GM21529 (cell line): ENCODE measurements around the gene ZNF407.

Experiments
- ATAC-seq: cut with Tn5 transposase; IDR thresholded peaks from one replicate; pipeline ENCODE4 v1.9.1; 2021; ENCODE audit not compliant: unreplicated experiment

Gene ZNF407

GRCh38 chr18:74784752-74785151, 187.1 kb downstream of the ZNF407 start:
- no peak for ATAC-seq

- no peak for ATAC-seq
These were observed 188.0 kb downstream of the ZNF407 start for GRCh38 chr18:74785632-74786031.

GRCh38 chr18:74788657-74789056, 191.0 kb downstream of the ZNF407 start:
- no peak for ATAC-seq

DNA sequence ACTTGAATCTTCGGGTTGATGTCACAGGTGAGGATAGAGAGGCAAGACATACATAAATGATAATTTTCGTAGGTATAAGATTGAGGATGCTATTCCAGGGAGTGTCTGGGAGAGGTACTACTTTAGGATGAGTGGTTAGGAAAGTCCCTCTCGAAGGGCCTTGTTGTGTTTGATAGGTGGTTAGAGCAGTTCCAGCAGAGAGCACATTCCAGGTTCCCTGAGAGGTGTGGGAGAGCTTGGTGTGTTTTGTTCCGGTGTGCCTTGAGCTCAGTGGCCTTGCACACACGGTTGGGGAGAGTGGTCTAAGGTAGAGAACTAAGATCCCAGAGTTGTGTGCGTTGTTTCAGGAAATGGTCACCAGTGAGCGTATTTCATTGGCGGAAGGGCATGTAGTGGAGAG, 191.4 kb downstream of the ZNF407 start:
- no peak for ATAC-seq

DNA sequence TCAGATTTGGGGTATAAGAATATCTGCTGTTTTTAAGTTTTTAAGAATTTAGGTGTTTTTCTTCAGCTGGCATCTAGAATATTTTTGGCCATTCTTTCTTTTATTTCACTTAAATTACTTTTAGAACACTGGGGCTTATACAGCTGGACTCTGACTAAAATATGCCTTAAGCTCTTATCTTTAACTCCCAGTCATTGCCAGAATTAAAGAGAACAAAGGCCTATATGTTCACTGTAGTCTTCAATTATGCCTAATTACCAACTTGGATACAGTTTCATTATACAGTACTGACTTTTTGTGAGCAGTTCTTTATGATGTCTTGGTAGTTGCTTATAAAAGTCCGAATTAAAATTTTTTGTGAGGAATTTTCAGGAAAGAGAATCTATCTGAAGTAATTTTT, 192.8 kb downstream of the ZNF407 start:
- ATAC-seq: no peak

GRCh38 chr18:74791501-74792194, 194.0 kb downstream of the ZNF407 start:
- ATAC-seq: no peak

GRCh38 chr18:74793746-74794145, 196.1 kb downstream of the ZNF407 start:
- ATAC-seq: no peak

DNA sequence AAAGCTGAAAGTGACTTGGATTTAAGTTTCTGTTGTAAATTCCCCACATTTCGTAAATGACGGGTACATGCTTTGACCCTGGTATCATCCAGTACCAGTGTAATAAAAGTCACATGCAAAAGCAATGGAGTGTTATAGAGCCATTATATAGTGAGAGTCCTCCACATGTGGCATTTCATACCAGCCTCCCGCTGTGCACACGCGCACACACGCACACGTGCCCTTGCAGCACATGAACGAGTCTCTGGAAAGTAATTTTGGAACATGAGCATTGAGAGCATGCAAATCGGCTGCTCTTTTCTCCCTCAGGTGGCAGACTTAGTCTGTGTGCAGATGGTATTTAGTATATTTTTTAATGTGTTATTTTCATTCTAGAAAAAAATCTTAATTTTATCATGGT, 198.1 kb downstream of the ZNF407 start:
- no peak for ATAC-seq

GRCh38 chr18:74796211-74796610, 198.5 kb downstream of the ZNF407 start:
- no peak for ATAC-seq

GRCh38 chr18:74796841-74797576, 199.3 kb downstream of the ZNF407 start:
- ATAC-seq: peak; percentile 99

DNA sequence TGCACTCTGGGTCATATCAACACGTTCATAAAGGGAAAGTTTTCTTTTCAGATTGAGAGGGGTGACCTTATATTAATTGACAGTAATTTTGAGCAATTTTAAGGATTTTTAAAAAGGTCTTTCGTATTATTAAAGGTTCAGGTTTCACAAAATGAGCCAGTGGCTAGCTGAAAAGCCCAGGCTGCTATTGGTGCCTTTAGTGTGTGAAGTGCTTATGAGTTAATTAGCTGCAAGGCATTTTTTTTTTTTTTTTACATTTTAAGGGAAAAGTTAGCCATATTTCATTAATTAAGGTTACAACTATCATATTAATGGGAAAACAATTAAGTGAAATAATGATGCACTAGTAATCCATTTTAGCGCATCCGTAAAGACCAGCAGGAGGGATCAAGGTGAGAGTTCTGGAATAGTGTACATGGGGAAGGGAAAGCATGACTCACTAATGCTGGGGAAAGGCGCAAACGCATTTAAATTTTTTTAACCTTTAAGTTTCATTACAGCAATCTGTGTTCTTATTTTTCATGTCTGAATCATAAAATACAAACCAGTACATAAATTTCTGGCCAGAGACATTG, 200.0 kb downstream of the ZNF407 start:
- no peak for ATAC-seq

- ATAC-seq: no peak
These were observed 201.9 kb downstream of the ZNF407 start for GRCh38 chr18:74799542-74799941.

GRCh38 chr18:74800098-74800497, 202.4 kb downstream of the ZNF407 start:
- no peak for ATAC-seq

DNA sequence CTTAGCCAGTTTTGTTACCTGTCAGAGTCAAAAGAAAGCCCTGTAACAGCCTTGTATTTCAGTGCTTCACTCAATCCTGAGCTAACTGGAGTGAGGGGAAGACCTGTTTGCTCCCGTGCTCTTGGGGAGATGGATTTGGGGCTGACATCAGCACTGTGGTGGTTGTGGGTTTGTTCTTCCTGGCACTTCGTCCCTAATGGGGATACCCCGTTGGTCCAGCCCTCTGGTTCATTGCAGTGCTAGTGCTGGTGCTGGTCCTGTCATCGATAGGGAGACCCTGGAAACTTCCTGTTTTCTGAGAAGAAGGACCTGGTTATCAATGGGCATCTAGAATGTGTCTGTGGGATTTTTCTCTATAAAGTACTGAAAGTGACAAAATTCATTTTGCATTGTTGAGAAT, 205.4 kb downstream of the ZNF407 start:
- no peak for ATAC-seq

GRCh38 chr18:74803769-74804168, 206.1 kb downstream of the ZNF407 start:
- ATAC-seq: no peak

GRCh38 chr18:74804677-74805076, 207.0 kb downstream of the ZNF407 start:
- no peak for ATAC-seq

DNA sequence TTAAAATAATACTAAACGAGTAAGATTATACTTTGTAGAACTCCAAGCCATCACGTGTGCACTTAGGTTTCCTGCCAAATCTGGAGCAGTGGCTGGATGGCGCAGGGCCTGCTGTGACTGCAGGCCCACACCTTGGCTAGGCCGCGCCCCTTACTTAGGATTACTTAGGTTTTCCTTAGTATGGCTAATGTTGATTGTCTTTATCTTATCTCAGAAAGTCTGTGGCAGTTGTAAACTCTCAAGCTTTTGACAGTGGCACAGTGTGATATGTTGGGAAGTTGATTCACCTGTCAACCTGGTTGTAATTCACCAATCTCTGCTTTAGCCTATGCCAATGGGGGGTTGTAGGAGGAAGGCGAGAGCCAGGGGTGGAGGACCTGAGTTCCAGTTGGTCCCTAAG, 208.4 kb downstream of the ZNF407 start:
- ATAC-seq: no peak

GRCh38 chr18:74806700-74807416, 209.2 kb downstream of the ZNF407 start:
- peak; percentile 98 for ATAC-seq

DNA sequence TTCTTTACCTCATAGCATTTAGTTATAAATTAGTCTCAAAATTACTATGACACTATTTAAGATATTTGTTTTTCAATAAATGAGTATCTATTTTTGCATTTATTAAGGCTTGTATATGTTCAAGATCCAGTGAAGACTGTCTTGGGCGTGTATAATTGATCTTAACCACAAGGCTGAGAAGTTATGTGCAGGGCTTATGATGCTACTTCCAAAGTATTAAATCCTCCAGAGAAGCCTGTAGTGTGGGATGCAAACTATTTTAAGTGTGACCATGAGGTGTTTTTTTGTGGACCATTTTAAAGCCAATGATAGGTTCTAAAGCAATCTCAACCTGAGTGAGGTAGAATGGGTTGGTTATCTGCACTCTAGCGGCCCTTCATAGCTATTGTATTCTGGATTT, 219.9 kb downstream of the ZNF407 start:
- ATAC-seq: no peak

DNA sequence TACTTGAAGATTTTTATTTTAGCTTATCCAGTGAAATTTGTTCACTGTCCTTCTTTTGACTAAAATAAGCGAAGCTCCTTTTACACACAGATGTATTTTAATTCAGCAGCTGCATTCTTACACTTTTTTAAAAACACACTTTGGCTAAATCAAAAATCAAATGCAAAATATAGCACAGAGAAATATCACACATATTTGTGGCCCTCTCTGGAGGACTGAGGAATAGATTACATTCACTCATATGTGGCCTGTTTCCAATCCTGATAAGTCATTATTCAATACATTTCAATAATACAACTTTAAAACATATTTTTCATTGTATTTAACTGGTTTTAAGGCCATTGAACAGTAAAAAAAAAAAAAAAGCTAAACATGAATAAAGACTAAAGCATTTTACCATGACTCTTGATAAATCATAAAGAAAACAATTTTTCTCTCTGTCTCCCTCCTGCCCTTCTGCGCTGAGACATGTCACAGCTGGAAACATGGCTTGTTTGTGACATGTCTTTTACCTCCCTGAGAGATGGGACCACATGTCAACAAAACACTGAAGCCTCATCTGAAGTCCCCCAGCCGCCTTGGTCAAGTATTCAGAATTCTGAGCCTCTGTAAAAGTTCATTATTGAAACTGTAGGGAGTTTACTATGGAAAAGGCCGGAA, 221.0 kb downstream of the ZNF407 start:
- ATAC-seq: no peak

DNA sequence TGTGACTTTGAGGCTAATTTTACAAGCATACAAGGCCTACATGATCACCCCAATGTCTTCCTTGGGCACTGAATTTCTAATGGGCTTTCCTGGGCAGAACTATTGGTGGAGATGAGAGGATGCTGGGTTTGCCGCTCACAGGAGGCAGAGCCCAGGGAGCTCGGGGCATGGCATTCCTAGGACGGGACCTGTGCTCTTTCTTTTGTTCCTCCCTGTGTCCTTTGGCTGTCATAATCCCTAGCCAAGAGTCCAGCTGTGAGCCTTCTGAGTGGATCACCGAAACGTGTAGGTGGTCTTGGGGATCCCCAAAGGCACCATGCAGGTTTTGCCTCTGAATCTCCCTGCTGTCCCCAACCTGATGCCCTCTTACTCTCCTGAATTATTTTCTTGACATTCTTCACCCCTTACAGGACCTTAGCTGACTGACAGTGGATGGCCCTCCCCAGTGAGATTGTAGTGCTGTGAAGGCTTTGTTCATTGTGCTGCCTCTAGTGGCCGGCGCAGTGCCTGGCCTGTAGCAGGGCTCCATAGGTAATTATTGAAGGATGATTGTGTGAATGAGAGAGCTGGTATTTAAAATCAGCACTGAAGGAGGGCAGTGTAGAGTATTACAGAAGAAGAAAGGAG, 221.9 kb downstream of the ZNF407 start:
- peak; percentile 72 for ATAC-seq
